Cerebellar cortex (tissue), 1 donor: ENCODE data around the gene APBB2.
A peak's percentile ranks its signal among the peaks of the same experiment; 100 is the strongest.

Experiments
- DNase-seq: peaks from one replicate; pipeline ENCODE4 v3.0.0-alpha.2; 2015; ENCODE audit warnings: low spot score

The APBB2 gene

GRCh38 chr4:41215969-41216293 lies 1.6 kb upstream of the APBB2 start:
- DNase-seq, result peak; percentile 45

GRCh38 chr4:41215155-41215554 lies 813 bp upstream of the APBB2 start:
- DNase-seq, result peak; percentile 30

- no peak for DNase-seq
Measured at GRCh38 chr4:41214825-41215146, 444 bp upstream of the APBB2 start.

GRCh38 chr4:41213625-41214135 lies 662 bp downstream of the APBB2 start:
- DNase-seq, result peak; percentile 8

GRCh38 chr4:41212616-41213203 lies 1.6 kb downstream of the APBB2 start:
- DNase-seq, result peak; percentile 43

- no peak for DNase-seq
Measured at GRCh38 chr4:41211951-41212615, 2.3 kb downstream of the APBB2 start.

- no peak for DNase-seq
Measured at GRCh38 chr4:41209901-41210300, 4.4 kb downstream of the APBB2 start.

- DNase-seq, result no peak
Measured at GRCh38 chr4:41209187-41209586, 5.2 kb downstream of the APBB2 start.

- no peak for DNase-seq
Measured at GRCh38 chr4:41207291-41207831, 7.0 kb downstream of the APBB2 start.

GRCh38 chr4:41205854-41206460 lies 8.4 kb downstream of the APBB2 start:
- no peak for DNase-seq

GRCh38 chr4:41205130-41205529 lies 9.2 kb downstream of the APBB2 start:
- no peak for DNase-seq

GRCh38 chr4:41204400-41204978 lies 9.9 kb downstream of the APBB2 start:
- no peak for DNase-seq

- no peak for DNase-seq
Measured at GRCh38 chr4:41203841-41204240, 10.5 kb downstream of the APBB2 start.

- DNase-seq, result no peak
Measured at GRCh38 chr4:41202820-41203568, 11.3 kb downstream of the APBB2 start.

GRCh38 chr4:41202356-41202755 lies 12.0 kb downstream of the APBB2 start:
- DNase-seq, result no peak

GRCh38 chr4:41200486-41201017 lies 13.8 kb downstream of the APBB2 start:
- DNase-seq, result no peak

GRCh38 chr4:41199788-41200187 lies 14.6 kb downstream of the APBB2 start:
- DNase-seq, result no peak

- no peak for DNase-seq
Measured at GRCh38 chr4:41197996-41198395, 16.3 kb downstream of the APBB2 start.

GRCh38 chr4:41197495-41197894 lies 16.8 kb downstream of the APBB2 start:
- DNase-seq, result no peak

GRCh38 chr4:41196633-41197332 lies 17.6 kb downstream of the APBB2 start:
- no peak for DNase-seq

GRCh38 chr4:41192136-41192535 lies 22.2 kb downstream of the APBB2 start:
- no peak for DNase-seq
